GM10248 (cell line): ENCODE data around the gene CLTRN.

ENCODE experiments used
- CTCF ChIA-PET: fragments of 300-600 bp; sonication (Branson Sonifier 250); formaldehyde crosslinking; extraction: SDS; loops from one replicate; lab custom pipeline; 2021; ENCODE audit warnings: antibody characterized with exemption; lab: Yijun Ruan, JAX
- POLR2A ChIA-PET: fragments of 350-650 bp; sonication (Branson Sonifier 250); formaldehyde crosslinking; extraction: SDS; loops from one replicate; lab custom pipeline; 2020; ENCODE audit warnings: antibody characterized with exemption; lab: Yijun Ruan, JAX
- DNase-seq: peaks from one replicate; pipeline ENCODE4 v3.0.0; 2012; ENCODE audit errors: extremely low spot score
- CTCF ChIP-seq: IDR thresholded peaks from 2 replicates; pipeline ENCODE4 v1.5.1; 2012; ENCODE audit warnings: mild to moderate bottlenecking, low read depth; ENCODE audit errors: extremely low read depth, missing control alignments, control extremely low read depth

CLTRN gene

GRCh38 chrX:15631637-15632036, 33.0 kb downstream of the CLTRN start:
- no peak for DNase-seq
- ChIA-PET CTCF (no interaction called here), POLR2A (no interaction called here)
- no peak for TF ChIP-seq CTCF

- CTCF ChIA-PET, result no interaction called here
- TF ChIP-seq CTCF, result no peak
- POLR2A ChIA-PET, result no interaction called here
- DNase-seq, result no peak
Observed at GRCh38 chrX:15623054-15623453, 41.6 kb downstream of the CLTRN start.

GRCh38 chrX:15619053-15619755, 45.4 kb downstream of the CLTRN start:
- POLR2A ChIA-PET, result no interaction called here
- TF ChIP-seq CTCF, result no peak
- no peak for DNase-seq
- CTCF ChIA-PET, result no interaction called here

- no peak for DNase-seq
- TF ChIP-seq CTCF, result no peak
- ChIA-PET CTCF (no interaction called here), POLR2A (no interaction called here)
Observed at GRCh38 chrX:15617111-15617510, 47.5 kb downstream of the CLTRN start.

GRCh38 chrX:15616531-15616930, 48.1 kb downstream of the CLTRN start:
- POLR2A ChIA-PET, result no interaction called here
- DNase-seq, result no peak
- CTCF ChIA-PET, result no interaction called here
- no peak for TF ChIP-seq CTCF

GRCh38 chrX:15607067-15607466, 57.5 kb downstream of the CLTRN start:
- ChIA-PET POLR2A (no interaction called here), CTCF (no interaction called here)
- TF ChIP-seq CTCF, result no peak
- no peak for DNase-seq

- DNase-seq, result no peak
- no peak for TF ChIP-seq CTCF
- CTCF ChIA-PET, result no interaction called here
- POLR2A ChIA-PET, result no interaction called here
Observed at GRCh38 chrX:15606136-15606535, 58.5 kb downstream of the CLTRN start.
